IgD-negative memory B cell (primary cell): Measurements from ENCODE around the gene RIT1. TPM values are rescaled to one million over a fixed set of nuclear protein-coding genes. Genes with fewer than 3 reads are reported as not detected.

ENCODE experiments used
- H3K27ac Mint-ChIP-seq, 3 donors: one replicate each; pipeline ENCODE4 v1.8.0; 2020 to 2022; ENCODE audit warnings: mild to moderate bottlenecking in 3 of 3, mixed read lengths in 3 of 3, moderate library complexity in 1 of 3
- H3K27me3 Mint-ChIP-seq: one replicate; pipeline ENCODE4 v1.8.0; 2021; ENCODE audit warnings: mixed read lengths
- H3K36me3 Mint-ChIP-seq: one replicate; pipeline ENCODE4 v1.8.0; 2020; ENCODE audit warnings: mild to moderate bottlenecking, mixed read lengths
- H3K4me1 Mint-ChIP-seq, 3 donors: one replicate each; pipeline ENCODE4 v1.8.0; 2020 to 2022; ENCODE audit warnings: mixed read lengths in 3 of 3, mild to moderate bottlenecking in 1 of 3
- H3K4me3 Mint-ChIP-seq, 4 donors: one replicate each; pipeline ENCODE4 v1.8.0; 2020 to 2022; ENCODE audit warnings: mild to moderate bottlenecking in 4 of 4, mixed read lengths in 4 of 4, moderate library complexity in 3 of 4
- H3K9me3 Mint-ChIP-seq, 3 donors: one replicate each; pipeline ENCODE4 v1.8.0; 2020 to 2021; ENCODE audit warnings: mixed read lengths in 3 of 3, mild to moderate bottlenecking in 1 of 3
- polyA plus RNA-seq: library from polyadenylated mRNA; unstranded; fragments of 300-500 nt; fragmentation: Illumina TruSeq; gene quantifications from one replicate; pipeline ENCODE4 v1.2.3, GENCODE V29; 2021

The RIT1 gene
- polyA plus RNA-seq, 1 donor from 2014 or later = 12.7 TPM

DNA sequence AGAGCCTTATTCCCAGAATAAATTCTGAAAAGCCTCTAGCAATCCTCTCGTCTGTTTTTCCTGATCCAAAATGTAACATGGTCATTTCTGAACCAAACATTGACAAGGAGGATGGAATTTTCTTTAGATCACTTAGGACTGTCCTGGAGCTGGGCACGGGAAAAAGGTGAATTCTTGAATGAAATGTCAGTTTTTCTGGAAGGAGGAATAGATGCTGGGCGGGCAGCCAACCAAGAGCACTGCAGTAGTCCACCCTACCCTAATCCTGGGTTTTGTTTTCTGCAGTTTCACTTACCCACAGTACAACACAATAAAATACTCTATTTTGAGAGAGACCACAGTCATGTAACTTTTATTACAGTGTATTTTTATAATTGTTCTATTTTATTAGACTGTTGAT, 20.9 kb downstream of the RIT1 start:
- Mint-ChIP-seq H3K4me1 (no peaks in the 10 kb centered on the region), H3K27me3 (no peaks in the 10 kb centered on the region), H3K27ac (no peak overlapping the region), H3K36me3 (no peaks in the 10 kb centered on the region), H3K4me3 (no peak overlapping the region), H3K9me3 (no peaks in the 10 kb centered on the region)

DNA sequence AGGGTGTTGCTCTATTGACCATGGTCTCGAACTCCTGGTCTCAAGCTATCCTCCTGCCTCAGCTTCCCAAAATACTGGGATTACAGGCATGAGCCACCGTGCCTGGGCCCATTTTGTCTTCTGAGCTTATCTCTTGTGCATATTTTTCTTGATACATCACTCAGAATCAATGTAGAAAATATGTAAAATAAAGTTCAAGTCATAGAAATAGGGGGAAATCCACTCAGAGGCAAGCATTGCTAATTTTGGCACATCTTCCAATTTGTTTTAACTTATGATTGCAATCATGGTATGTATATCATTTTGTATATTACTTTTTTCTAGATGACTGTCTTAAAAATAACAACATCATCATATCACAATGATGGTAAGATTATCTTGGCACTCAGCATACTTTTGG, 21.6 kb downstream of the RIT1 start:
- H3K9me3 Mint-ChIP-seq = no peaks in the 10 kb centered on the region
- no peak overlapping the region for H3K4me3 Mint-ChIP-seq
- H3K4me1 Mint-ChIP-seq = no peaks in the 10 kb centered on the region
- H3K27me3 Mint-ChIP-seq = no peaks in the 10 kb centered on the region
- no peaks in the 10 kb centered on the region for H3K36me3 Mint-ChIP-seq
- no peak overlapping the region for H3K27ac Mint-ChIP-seq

GRCh38 chr1:155888481-155888880, 22.7 kb downstream of the RIT1 start:
- Mint-ChIP-seq H3K9me3 (no peaks in the 10 kb centered on the region), H3K4me3 (no peak overlapping the region), H3K27me3 (no peaks in the 10 kb centered on the region), H3K4me1 (no peaks in the 10 kb centered on the region), H3K27ac (no peak overlapping the region), H3K36me3 (no peaks in the 10 kb centered on the region)

- Mint-ChIP-seq H3K27ac (no peak overlapping the region), H3K4me3 (no peak overlapping the region), H3K9me3 (no peaks in the 10 kb centered on the region), H3K4me1 (peaks cover 0 to 7% (median 0%) of the 10 kb centered on the region in 3 donors), H3K36me3 (no peaks in the 10 kb centered on the region), H3K27me3 (no peaks in the 10 kb centered on the region)
These were observed 26.2 kb downstream of the RIT1 start for GRCh38 chr1:155884982-155885381.

GRCh38 chr1:155884031-155884960, 26.9 kb downstream of the RIT1 start:
- Mint-ChIP-seq H3K4me1 (peaks cover 0 to 7% (median 0%) of the 10 kb centered on the region in 3 donors), H3K36me3 (no peaks in the 10 kb centered on the region), H3K27me3 (no peaks in the 10 kb centered on the region), H3K4me3 (no peak overlapping the region), H3K9me3 (no peaks in the 10 kb centered on the region), H3K27ac (no peak overlapping the region)

GRCh38 chr1:155882766-155883165, 28.4 kb downstream of the RIT1 start:
- no peaks in the 10 kb centered on the region for H3K36me3 Mint-ChIP-seq

GRCh38 chr1:155882235-155882634, 28.9 kb downstream of the RIT1 start:
- H3K27ac Mint-ChIP-seq = no peak overlapping the region
- no peaks in the 10 kb centered on the region for H3K27me3 Mint-ChIP-seq
- H3K4me1 Mint-ChIP-seq = peaks cover 0 to 7% (median 0%) of the 10 kb centered on the region in 3 donors
- H3K36me3 Mint-ChIP-seq = no peaks in the 10 kb centered on the region
- H3K9me3 Mint-ChIP-seq = no peaks in the 10 kb centered on the region
- H3K4me3 Mint-ChIP-seq = no peak overlapping the region

More at GRCh38 chr1:155882766-155883165, 28.4 kb downstream of the RIT1 start:
- no peaks in the 10 kb centered on the region for H3K27me3 Mint-ChIP-seq
- peaks cover 0 to 7% (median 0%) of the 10 kb centered on the region in 3 donors for H3K4me1 Mint-ChIP-seq
- H3K4me3 Mint-ChIP-seq = no peak overlapping the region
- H3K27ac Mint-ChIP-seq = no peak overlapping the region
- H3K9me3 Mint-ChIP-seq = no peaks in the 10 kb centered on the region

DNA sequence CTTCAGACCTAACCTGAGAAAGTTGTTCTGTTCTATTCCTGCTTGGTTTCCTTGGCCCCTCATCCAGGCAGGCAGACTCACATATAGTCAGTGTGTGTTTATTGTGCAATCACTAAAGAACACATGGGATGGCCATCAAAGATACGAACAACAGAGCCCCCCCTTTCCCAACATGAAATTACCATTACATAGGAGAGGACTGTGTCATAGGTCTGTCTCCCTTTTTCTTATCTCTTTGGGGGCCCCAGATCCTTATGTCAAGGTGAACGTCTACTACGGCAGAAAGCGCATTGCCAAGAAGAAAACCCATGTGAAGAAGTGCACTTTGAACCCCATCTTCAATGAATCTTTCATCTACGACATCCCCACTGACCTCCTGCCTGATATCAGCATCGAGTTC, 30.2 kb downstream of the RIT1 start:
- Mint-ChIP-seq H3K9me3 (no peaks in the 10 kb centered on the region), H3K27me3 (no peaks in the 10 kb centered on the region), H3K4me1 (peaks cover 0 to 7% (median 0%) of the 10 kb centered on the region in 3 donors), H3K36me3 (peaks cover 1% of the 10 kb centered on the region), H3K27ac (no peak overlapping the region), H3K4me3 (no peak overlapping the region)

DNA sequence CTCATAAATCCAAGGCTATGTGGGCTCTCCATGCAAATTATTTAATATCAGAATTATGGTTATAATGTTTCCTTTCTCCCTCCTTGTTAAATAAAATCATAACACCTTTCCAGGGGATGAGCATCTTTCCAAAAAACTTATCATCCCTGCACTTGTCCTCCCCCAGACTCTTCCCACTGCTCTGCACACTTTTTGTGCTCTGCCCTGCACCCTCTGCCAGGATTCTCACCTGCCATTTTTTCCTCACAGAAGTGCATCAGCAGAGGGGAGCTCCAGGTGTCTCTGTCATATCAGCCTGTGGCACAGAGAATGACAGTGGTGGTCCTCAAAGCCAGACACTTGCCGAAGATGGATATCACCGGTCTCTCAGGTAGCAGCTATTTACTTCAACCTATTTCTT, 30.9 kb downstream of the RIT1 start:
- Mint-ChIP-seq H3K27me3 (no peaks in the 10 kb centered on the region), H3K9me3 (no peaks in the 10 kb centered on the region), H3K4me1 (peaks cover 0 to 7% (median 0%) of the 10 kb centered on the region in 3 donors), H3K27ac (no peak overlapping the region), H3K4me3 (no peak overlapping the region), H3K36me3 (peaks cover 1% of the 10 kb centered on the region)

DNA sequence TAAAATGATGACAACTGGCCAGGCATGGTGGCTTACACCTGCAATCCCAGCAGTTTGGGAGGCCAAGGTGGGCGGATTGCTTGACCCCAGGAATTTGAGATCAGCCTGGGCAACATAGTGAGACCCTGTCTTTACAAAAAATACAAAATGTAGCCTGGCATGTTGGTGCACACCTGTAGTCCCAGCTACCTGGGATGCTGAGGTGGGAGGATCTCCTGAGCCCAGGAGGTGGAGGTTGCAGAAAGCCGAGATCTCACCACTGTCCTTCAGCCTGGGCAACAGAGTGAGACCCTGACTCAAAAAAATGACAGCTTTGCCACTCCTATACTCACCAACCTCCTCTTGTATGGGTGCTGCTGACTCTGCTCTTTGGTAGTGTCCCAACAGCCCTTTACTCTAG, 33.2 kb downstream of the RIT1 start:
- Mint-ChIP-seq H3K4me1 (peaks cover 0 to 7% (median 0%) of the 10 kb centered on the region in 3 donors), H3K36me3 (peaks cover 1% of the 10 kb centered on the region), H3K27ac (no peak overlapping the region), H3K27me3 (no peaks in the 10 kb centered on the region), H3K4me3 (no peak overlapping the region), H3K9me3 (no peaks in the 10 kb centered on the region)

- no peak overlapping the region for H3K27ac Mint-ChIP-seq
- no peak overlapping the region for H3K4me3 Mint-ChIP-seq
- H3K36me3 Mint-ChIP-seq = peaks cover 1% of the 10 kb centered on the region
- H3K9me3 Mint-ChIP-seq = no peaks in the 10 kb centered on the region
- H3K4me1 Mint-ChIP-seq = no peaks in the 10 kb centered on the region
- H3K27me3 Mint-ChIP-seq = no peaks in the 10 kb centered on the region
These were observed 37.3 kb downstream of the RIT1 start for GRCh38 chr1:155873860-155874259.

GRCh38 chr1:155872527-155872926, 38.6 kb downstream of the RIT1 start:
- no peaks in the 10 kb centered on the region for H3K27me3 Mint-ChIP-seq
- H3K36me3 Mint-ChIP-seq = peaks cover 1% of the 10 kb centered on the region
- H3K4me1 Mint-ChIP-seq = no peaks in the 10 kb centered on the region
- no peak overlapping the region for H3K27ac Mint-ChIP-seq
- H3K4me3 Mint-ChIP-seq = peak overlapping the region in 1 of 4 donors; percentile 72
- no peaks in the 10 kb centered on the region for H3K9me3 Mint-ChIP-seq

GRCh38 chr1:155871390-155871789, 39.8 kb downstream of the RIT1 start:
- no peaks in the 10 kb centered on the region for H3K36me3 Mint-ChIP-seq
- no peaks in the 10 kb centered on the region for H3K9me3 Mint-ChIP-seq
- no peak overlapping the region for H3K27ac Mint-ChIP-seq
- H3K4me1 Mint-ChIP-seq = no peaks in the 10 kb centered on the region
- H3K4me3 Mint-ChIP-seq = no peak overlapping the region
- H3K27me3 Mint-ChIP-seq = no peaks in the 10 kb centered on the region

DNA sequence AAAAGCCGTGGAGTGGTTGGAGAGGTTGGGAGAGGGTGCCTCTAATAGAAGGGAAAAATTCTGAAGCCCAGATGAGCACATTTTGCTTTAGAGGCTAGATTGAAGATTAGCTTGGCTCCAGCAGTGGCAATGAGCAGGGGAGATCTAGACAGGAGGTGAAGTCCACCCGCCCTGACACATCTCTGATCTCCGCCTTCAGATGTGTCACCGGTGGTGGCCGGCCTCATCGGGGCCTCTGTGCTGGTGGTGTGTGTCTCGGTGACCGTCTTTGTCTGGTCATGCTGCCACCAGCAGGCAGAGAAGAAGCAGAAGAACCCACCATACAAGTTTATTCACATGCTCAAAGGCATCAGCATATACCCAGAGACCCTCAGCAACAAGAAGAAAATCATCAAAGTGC, 43.4 kb downstream of the RIT1 start:
- Mint-ChIP-seq H3K27ac (no peak overlapping the region), H3K27me3 (no peaks in the 10 kb centered on the region), H3K4me3 (no peak overlapping the region), H3K36me3 (no peaks in the 10 kb centered on the region), H3K9me3 (no peaks in the 10 kb centered on the region), H3K4me1 (no peaks in the 10 kb centered on the region)

DNA sequence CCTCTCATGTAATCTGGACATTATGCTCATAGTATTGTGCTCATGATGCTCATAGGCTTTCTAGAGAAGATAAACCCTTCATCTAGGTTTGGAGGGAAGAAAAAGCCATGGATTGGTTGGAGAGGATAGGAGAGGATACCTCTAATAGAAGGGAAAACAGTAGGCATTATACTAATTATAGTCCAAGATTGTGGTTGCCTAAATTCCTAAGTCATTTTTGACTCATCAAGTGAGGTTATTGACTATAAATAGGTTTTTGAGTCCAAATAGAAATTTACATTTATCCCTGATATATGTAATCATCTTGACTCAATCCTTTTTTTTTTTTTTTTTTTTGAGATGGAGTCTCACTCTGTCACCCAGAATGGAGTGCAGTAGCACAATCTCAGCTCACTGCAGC, 46.8 kb downstream of the RIT1 start:
- Mint-ChIP-seq H3K4me3 (no peak overlapping the region), H3K36me3 (no peaks in the 10 kb centered on the region), H3K4me1 (peaks cover under 1 to 2% (median 1%) of the 10 kb centered on the region in 3 donors), H3K27me3 (peaks cover 4% of the 10 kb centered on the region), H3K27ac (no peak overlapping the region), H3K9me3 (no peaks in the 10 kb centered on the region)

- Mint-ChIP-seq H3K4me1 (peaks cover 14 to 18% (median 15%) of the 10 kb centered on the region in 3 donors), H3K36me3 (peaks cover 2% of the 10 kb centered on the region), H3K9me3 (no peaks in the 10 kb centered on the region), H3K4me3 (no peak overlapping the region), H3K27ac (no peak overlapping the region), H3K27me3 (peaks cover 4% of the 10 kb centered on the region)
These were observed 49.3 kb downstream of the RIT1 start for GRCh38 chr1:155861896-155862295.
